HG02973 (cell line): ENCODE measurements around the gene KLK3.

ENCODE experiments used
- ATAC-seq: cut with Tn5 transposase; IDR thresholded peaks from one replicate; pipeline ENCODE4 v1.9.1; 2021; ENCODE audit warnings: moderate library complexity; ENCODE audit not compliant: unreplicated experiment

The KLK3 gene

GRCh38 chr19:50896591-50897190 is 42.0 kb downstream of the KLK3 start:
- ATAC-seq, result peak; percentile 79

DNA sequence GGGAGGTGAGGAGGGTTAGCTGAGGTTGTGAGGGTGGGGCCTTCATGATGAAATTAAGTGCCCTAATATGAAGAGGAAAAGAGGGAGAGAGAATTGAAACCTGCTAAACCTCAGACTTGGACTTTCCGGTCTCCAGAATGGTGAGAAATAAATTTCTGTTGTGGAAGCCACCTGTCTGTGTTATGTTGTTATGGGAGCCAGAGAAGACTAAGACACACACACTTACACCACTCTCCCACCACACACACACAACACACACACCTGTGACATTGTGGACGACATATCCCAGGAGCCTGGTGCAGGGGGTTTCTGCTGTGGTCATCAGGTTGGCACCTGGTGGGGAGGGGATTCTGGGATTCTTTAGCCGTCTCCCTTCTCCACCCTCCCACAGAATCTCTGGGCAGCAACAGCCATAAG is 42.5 kb downstream of the KLK3 start:
- peak; percentile 31 for ATAC-seq

GRCh38 chr19:50897612-50898011 is 42.9 kb downstream of the KLK3 start:
- no peak for ATAC-seq

DNA sequence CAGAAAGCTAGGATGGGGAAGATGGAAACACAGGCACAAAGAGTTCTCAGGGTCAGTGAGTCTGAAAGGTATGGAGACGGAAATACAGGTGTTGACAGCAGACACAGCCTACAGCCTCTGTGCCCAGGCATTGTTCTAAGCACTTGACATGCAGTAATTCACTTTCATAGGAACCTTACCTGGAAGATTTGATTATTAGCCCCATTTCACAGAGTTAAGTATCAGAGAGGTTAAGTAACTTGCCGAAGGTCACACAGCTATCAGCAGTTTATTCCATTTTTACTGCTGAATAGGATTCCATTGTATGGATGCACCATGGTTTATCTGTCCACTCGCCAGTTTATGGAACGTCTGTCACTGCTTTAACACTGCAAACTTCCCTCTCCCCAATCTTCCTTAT is 43.3 kb downstream of the KLK3 start:
- no peak for ATAC-seq

DNA sequence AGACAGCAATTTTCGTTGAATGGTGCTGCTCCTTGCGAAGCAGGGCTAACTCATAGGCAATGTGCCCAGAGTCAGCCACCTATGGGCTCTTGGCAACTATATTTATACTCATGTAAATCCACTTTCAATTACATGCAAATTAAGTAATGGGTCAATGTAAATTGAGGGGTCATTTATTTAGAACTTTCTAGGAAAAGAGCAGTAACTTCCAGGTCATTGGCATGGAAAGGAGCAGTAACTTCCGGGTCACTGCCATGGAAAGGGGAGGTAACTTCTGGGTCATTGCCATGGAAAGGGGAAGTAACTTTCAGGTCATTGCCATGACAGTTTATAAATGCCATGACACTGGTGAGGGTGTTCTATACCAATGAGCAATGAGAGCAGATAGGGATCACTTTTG is 44.9 kb downstream of the KLK3 start:
- no peak for ATAC-seq

DNA sequence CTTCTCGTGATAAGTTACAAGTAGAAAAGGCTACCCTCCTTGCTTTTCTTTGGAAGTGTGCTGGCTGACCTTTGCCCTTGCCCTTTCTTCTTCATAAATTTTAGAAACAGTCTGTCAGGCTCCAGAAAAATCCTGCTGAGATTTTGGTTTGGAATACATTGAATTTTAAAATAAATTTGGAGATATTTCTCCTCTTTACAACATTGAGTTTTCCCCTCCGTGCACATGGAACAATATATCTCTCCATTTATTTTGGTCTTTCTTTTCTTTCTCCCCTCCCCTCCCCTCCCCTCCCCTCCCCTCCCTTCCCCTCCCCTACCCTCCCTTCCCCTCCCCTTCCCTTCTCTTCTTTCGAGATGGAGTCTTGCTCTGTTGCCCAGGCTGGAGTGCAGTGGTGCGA is 47.9 kb downstream of the KLK3 start:
- no peak for ATAC-seq

DNA sequence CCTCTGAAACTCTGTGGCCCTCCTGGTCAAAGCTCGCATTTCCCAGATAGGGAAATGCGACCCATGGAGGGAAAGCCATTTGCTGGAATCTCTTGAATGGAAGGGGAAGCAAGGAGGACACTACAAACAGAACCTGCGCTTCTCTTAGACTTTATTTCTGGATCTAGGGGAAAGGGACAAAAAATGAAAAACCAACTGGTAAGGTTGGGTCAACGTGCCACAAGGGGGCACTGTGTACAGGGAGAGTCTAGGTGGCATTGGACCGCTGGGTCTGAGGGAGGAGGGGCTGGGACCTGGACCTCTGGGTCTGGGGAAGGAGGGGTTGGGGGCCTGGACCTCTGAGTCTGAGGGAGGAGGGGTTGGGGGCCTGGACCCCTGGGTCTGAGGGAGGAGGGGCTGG is 51.5 kb downstream of the KLK3 start:
- no peak for ATAC-seq

DNA sequence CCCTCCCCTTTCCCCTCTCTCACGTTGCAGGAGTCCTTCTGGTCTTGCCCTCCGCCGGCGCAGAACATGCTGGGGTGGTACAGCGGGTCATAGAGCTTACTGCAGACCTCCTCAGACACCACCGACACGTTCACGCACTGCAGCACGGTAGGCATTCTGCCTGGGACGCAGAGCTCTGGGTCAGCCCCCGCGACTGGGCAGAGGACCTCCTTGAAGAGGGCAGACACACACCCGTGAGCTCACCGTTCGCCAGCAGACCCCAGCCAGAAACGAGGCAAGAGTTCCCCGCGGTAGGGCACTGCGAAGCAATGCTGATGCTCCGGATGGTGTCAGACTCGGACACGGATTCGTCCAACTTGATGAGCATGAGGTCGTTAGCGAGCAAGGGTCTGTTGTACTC is 53.6 kb downstream of the KLK3 start:
- ATAC-seq, result no peak

DNA sequence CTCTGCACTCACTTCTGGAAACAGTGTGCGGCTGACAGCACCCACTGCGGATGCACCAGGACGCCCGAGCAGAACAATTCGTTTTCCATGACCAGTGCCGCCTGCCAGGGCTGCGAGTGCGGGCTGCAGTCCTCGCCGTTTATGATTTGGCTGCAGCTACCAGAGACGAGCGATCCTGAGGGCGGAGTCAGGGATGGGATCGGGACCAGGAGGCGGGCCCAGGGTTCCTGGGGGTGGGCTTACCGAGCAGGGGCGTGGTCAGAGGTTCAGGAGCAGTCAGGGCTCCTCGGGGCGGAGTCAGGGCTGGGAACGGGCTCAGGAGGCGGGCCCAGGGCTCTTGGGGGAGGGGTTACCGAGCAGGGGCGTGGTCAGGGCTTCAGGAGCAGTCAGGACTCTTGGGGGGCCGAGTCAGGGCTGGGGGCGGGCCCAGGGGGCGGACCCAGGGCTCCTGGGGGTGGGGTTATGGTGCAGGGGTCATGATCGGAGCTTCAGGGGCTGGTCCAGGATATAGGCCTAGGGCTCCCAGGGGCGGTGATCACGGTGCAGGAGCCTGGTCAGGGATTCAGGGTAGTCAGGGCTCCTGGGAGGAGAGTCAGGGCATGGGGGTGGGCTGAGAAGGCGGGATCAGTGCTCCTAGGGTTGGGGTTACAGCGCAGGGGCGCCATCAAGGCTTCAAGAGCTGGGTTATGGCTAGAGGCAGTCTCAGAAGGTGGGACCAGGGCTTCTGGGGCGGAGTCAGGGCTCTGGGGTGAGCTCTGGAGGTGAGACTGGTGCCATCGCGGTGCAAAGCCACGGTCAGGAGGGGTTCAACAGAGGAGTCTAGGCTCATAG is 54.7 kb downstream of the KLK3 start:
- ATAC-seq, result no peak
